ENCODE results near the gene TMX2. TPM values are rescaled to one million over a fixed set of nuclear protein-coding genes. Genes with fewer than 3 reads are reported as not detected.

TMX2 gene
- total RNA-seq, 5 donors from 2014 or later (not counting 1 experiment from before 2014, with no cell fraction given), result 34.5 to 55.9 (median 51.2) TPM

Other genes with a start within 250 kb of the TMX2 start
- gene SLC43A1, start 196.9 kb upstream of the TMX2 start, total RNA-seq, result 10 to 100 TPM in 4 of 5 donors, 1 to 10 TPM in 1; 8.8 to 31.6 (median 25.1) TPM
- gene TIMM10, start 181.8 kb upstream of the TMX2 start, total RNA-seq, result 10 to 100 TPM; 20.7 to 33.2 (median 26.2) TPM
- not detected for gene SMTNL1, start 175.0 kb upstream of the TMX2 start, total RNA-seq
- 10 to 100 TPM; 61.7 to 97.2 (median 80.3) TPM for gene UBE2L6, start 144.9 kb upstream of the TMX2 start, total RNA-seq
- 1 to 10 TPM in 3 of 5 donors, not detected in 2; 1.5 to 2.8 (median 1.9) TPM for gene SERPING1, start 114.9 kb upstream of the TMX2 start, total RNA-seq
- gene YPEL4, start 62.7 kb upstream of the TMX2 start, total RNA-seq, result 10 to 100 TPM in 3 of 5 donors, 1 to 10 TPM in 2; 1.8 to 13.5 (median 11.1) TPM
- gene CLP1, start 54.8 kb upstream of the TMX2 start, total RNA-seq, result 10 to 100 TPM; 14.3 to 16.0 (median 14.5) TPM
- gene ZDHHC5, start 44.5 kb upstream of the TMX2 start, total RNA-seq, result 10 to 100 TPM; 57.3 to 67.2 (median 60.7) TPM
- 10 to 100 TPM; 11.4 to 14.8 (median 12.7) TPM for gene MED19, start 378 bp upstream of the TMX2 start, total RNA-seq
- gene SELENOH, start 28.9 kb downstream of the TMX2 start, total RNA-seq, result 100 to 1,000 TPM in 3 of 5 donors, 10 to 100 TPM in 2; 88.5 to 155 (median 113) TPM
- gene BTBD18, start 39.2 kb downstream of the TMX2 start, total RNA-seq, result under 1 TPM in 2 of 5 donors, not detected in 3; 0.09 to 0.23 TPM
- 10 to 100 TPM in 4 of 5 donors, 1 to 10 TPM in 1; 8.3 to 17.5 (median 12.5) TPM for gene CTNND1, start 49.2 kb downstream of the TMX2 start, total RNA-seq